WTC11 (cell line): ENCODE results near the gene TLE3.

Experiments
- CREB1 ChIP-seq: sonication (generic); formaldehyde crosslinking; IDR thresholded peaks from 2 replicates; pipeline ENCODE4 v1.8.0; 2023; ENCODE audit warnings: mild to moderate bottlenecking, missing genetic modification reagents
- MYBL2 ChIP-seq: sonication (generic); formaldehyde crosslinking; IDR thresholded peaks from 2 replicates; pipeline ENCODE4 v1.8.1; 2023; ENCODE audit warnings: mild to moderate bottlenecking, moderate library complexity, missing genetic modification reagents
- USF2 ChIP-seq: sonication (generic); formaldehyde crosslinking; IDR thresholded peaks from 2 replicates; pipeline ENCODE4 v1.8.1; 2023; ENCODE audit warnings: mild to moderate bottlenecking, missing genetic modification reagents, moderate library complexity
- ZNF396 ChIP-seq: fragments of 250-450 bp; sonication (Bioruptor Pico); IDR thresholded peaks from 2 replicates; pipeline ENCODE4 v1.8.0; 2021; ENCODE audit warnings: mild to moderate bottlenecking, moderate library complexity, borderline replicate concordance
- TF ChIP-seq, protein P1 (sequence below): fragments of 200-600 bp; IDR thresholded peaks from 2 replicates; pipeline ENCODE4 v1.8.0; 2022; ENCODE audit warnings: antibody characterized with exemption
- TF ChIP-seq, protein P2 (sequence below): sonication (generic); formaldehyde crosslinking; IDR thresholded peaks from 2 replicates; pipeline ENCODE4 v1.8.1; 2022; ENCODE audit warnings: low read depth, missing genetic modification reagents, borderline replicate concordance
- TF ChIP-seq, protein P3 (sequence below): sonication (generic); formaldehyde crosslinking; IDR thresholded peaks from 2 replicates; pipeline ENCODE4 v1.8.1; 2023; ENCODE audit warnings: mild to moderate bottlenecking, missing genetic modification reagents, borderline replicate concordance

GRCh38 chr15:70048578-70049514 lies 48.9 kb downstream of the TLE3 start:
- TF ChIP-seq, protein P1, sequence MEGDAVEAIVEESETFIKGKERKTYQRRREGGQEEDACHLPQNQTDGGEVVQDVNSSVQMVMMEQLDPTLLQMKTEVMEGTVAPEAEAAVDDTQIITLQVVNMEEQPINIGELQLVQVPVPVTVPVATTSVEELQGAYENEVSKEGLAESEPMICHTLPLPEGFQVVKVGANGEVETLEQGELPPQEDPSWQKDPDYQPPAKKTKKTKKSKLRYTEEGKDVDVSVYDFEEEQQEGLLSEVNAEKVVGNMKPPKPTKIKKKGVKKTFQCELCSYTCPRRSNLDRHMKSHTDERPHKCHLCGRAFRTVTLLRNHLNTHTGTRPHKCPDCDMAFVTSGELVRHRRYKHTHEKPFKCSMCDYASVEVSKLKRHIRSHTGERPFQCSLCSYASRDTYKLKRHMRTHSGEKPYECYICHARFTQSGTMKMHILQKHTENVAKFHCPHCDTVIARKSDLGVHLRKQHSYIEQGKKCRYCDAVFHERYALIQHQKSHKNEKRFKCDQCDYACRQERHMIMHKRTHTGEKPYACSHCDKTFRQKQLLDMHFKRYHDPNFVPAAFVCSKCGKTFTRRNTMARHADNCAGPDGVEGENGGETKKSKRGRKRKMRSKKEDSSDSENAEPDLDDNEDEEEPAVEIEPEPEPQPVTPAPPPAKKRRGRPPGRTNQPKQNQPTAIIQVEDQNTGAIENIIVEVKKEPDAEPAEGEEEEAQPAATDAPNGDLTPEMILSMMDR: no peak
- TF ChIP-seq, protein P2, sequence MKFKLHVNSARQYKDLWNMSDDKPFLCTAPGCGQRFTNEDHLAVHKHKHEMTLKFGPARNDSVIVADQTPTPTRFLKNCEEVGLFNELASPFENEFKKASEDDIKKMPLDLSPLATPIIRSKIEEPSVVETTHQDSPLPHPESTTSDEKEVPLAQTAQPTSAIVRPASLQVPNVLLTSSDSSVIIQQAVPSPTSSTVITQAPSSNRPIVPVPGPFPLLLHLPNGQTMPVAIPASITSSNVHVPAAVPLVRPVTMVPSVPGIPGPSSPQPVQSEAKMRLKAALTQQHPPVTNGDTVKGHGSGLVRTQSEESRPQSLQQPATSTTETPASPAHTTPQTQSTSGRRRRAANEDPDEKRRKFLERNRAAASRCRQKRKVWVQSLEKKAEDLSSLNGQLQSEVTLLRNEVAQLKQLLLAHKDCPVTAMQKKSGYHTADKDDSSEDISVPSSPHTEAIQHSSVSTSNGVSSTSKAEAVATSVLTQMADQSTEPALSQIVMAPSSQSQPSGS (CRISPR knock-in tag): no peak
- TF ChIP-seq, protein P3, sequence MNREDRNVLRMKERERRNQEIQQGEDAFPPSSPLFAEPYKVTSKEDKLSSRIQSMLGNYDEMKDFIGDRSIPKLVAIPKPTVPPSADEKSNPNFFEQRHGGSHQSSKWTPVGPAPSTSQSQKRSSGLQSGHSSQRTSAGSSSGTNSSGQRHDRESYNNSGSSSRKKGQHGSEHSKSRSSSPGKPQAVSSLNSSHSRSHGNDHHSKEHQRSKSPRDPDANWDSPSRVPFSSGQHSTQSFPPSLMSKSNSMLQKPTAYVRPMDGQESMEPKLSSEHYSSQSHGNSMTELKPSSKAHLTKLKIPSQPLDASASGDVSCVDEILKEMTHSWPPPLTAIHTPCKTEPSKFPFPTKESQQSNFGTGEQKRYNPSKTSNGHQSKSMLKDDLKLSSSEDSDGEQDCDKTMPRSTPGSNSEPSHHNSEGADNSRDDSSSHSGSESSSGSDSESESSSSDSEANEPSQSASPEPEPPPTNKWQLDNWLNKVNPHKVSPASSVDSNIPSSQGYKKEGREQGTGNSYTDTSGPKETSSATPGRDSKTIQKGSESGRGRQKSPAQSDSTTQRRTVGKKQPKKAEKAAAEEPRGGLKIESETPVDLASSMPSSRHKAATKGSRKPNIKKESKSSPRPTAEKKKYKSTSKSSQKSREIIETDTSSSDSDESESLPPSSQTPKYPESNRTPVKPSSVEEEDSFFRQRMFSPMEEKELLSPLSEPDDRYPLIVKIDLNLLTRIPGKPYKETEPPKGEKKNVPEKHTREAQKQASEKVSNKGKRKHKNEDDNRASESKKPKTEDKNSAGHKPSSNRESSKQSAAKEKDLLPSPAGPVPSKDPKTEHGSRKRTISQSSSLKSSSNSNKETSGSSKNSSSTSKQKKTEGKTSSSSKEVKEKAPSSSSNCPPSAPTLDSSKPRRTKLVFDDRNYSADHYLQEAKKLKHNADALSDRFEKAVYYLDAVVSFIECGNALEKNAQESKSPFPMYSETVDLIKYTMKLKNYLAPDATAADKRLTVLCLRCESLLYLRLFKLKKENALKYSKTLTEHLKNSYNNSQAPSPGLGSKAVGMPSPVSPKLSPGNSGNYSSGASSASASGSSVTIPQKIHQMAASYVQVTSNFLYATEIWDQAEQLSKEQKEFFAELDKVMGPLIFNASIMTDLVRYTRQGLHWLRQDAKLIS: no peak
- TF ChIP-seq USF2 (CRISPR knock-in tag) (no peak), MYBL2 (CRISPR knock-in tag) (no peak), ZNF396 (CRISPR knock-in tag) (no peak), CREB1 (CRISPR knock-in tag) (no peak)
